Measurements from ENCODE around the gene CELF3. TPM values are rescaled to one million over a fixed set of nuclear protein-coding genes. Genes with fewer than 3 reads are reported as not detected.
A peak's percentile ranks its signal among the peaks of the same experiment; 100 is the strongest.
"Not testable (repeated sequence)": the region's sequence is repeated elsewhere in the genome, so short reads cannot be mapped to it uniquely, and the experiment has no call there.

The CELF3 gene
- total RNA-seq, 1 experiment from 2014 or later = not detected

DNA sequence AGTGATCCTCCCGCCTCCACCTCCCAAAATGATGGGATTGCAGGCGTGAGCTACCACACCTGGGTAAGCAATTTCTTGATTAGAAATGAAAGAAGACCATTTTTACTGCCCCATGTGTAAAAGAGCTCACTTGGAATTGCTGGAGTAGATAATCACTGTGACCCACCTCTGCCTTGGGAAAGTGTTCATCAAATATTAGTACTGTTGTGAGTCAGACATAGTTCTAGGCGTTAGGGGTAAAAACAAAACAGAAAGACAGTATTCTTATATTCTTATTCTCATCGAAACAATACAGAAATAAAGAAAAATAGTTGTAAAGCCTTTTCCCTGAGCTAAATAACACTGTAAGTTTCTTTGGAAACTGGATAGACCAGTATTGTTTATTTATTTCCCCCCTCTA is 36.2 kb downstream of the CELF3 start:
- intact Hi-C loops (cut with micrococcal nuclease; ENCODE audit: unreplicated experiment) = no loop called here
- no peak for ATAC-seq

DNA sequence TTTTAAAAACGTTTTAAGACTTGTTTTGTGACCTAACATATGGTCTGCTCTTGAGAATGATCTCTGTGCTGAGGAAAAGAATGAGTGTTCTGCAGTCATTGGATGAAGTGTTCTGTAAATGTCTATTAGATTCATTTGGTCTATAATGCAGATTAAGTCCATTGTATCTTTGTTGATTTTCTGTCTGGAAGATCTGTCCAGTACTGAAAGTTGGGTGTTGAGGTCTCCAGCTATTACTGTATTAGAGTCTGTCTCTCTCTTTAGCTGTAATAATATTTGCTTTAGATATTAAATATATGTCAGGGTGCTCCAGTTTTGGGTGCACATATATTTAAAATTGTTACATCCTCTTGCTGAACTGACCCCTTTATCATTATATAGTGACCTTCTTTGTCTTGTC is 43.2 kb downstream of the CELF3 start:
- no peak overlapping the region for H3K27ac ChIP-seq (ENCODE audit: low read length)
- no TSS peak for BruUV-seq (replicated peaks)
- in situ Hi-C loops (cut with HindIII; ENCODE audit: low pct_unique_long_range_greater_than_20kb, low sequenced_read_pairs) (no loop called here), intact Hi-C loops (cut with micrococcal nuclease; ENCODE audit: unreplicated experiment) (no loop called here)
- H3K27me3 ChIP-seq (ENCODE audit: control insufficient read depth, insufficient read depth, low read length) = no peaks in the 10 kb centered on the region
- H3K4me1 ChIP-seq (ENCODE audit: control insufficient read depth, insufficient read depth, low read length) = no peaks in the 10 kb centered on the region
- H3K9me3 ChIP-seq (ENCODE audit: control insufficient read depth, insufficient read depth, low read depth, low read length) = no peaks in the 10 kb centered on the region
- DNase-seq (ENCODE audit: low read depth, low spot score) (no peak), ATAC-seq (no peak)
- ChIA-PET CTCF (no interaction called here), POLR2A (no interaction called here)
- peaks cover 9% of the 10 kb centered on the region for H3K36me3 ChIP-seq (ENCODE audit: control insufficient read depth, insufficient read depth, low read length)
- TF ChIP-seq POLR2AphosphoS5 (IDR thresholded peaks at IDR 0.05; ENCODE audit: low read depth, low read length) (no peak), SIN3A (IDR thresholded peaks at IDR 0.05; ENCODE audit: borderline replicate concordance, insufficient read depth, low read depth, low read length) (no peak)
- TF ChIP-seq, protein P1, sequence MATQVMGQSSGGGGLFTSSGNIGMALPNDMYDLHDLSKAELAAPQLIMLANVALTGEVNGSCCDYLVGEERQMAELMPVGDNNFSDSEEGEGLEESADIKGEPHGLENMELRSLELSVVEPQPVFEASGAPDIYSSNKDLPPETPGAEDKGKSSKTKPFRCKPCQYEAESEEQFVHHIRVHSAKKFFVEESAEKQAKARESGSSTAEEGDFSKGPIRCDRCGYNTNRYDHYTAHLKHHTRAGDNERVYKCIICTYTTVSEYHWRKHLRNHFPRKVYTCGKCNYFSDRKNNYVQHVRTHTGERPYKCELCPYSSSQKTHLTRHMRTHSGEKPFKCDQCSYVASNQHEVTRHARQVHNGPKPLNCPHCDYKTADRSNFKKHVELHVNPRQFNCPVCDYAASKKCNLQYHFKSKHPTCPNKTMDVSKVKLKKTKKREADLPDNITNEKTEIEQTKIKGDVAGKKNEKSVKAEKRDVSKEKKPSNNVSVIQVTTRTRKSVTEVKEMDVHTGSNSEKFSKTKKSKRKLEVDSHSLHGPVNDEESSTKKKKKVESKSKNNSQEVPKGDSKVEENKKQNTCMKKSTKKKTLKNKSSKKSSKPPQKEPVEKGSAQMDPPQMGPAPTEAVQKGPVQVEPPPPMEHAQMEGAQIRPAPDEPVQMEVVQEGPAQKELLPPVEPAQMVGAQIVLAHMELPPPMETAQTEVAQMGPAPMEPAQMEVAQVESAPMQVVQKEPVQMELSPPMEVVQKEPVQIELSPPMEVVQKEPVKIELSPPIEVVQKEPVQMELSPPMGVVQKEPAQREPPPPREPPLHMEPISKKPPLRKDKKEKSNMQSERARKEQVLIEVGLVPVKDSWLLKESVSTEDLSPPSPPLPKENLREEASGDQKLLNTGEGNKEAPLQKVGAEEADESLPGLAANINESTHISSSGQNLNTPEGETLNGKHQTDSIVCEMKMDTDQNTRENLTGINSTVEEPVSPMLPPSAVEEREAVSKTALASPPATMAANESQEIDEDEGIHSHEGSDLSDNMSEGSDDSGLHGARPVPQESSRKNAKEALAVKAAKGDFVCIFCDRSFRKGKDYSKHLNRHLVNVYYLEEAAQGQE (IDR thresholded peaks at IDR 0.05; ENCODE audit: insufficient read depth in 1 of 2, low read depth in 2 of 2, low read length in 1 of 2) = peak in 1 of 2 experiments; percentile 56; a peak in 1 of 4 replicates
- H3K4me3 ChIP-seq (ENCODE audit: low read depth in 2 of 2, low read length in 2 of 2) = no peak overlapping the region

More for the DNA sequence above, 36.2 kb downstream of the CELF3 start:
- H3K4me1 ChIP-seq (ENCODE audit: control insufficient read depth, insufficient read depth, low read length) = peaks cover 3% of the 10 kb centered on the region; the same call in 1 of the 2 replicates
- DNase-seq (ENCODE audit: low read depth, low spot score) = no peak
- ChIA-PET POLR2A (interaction anchor here (0.6 to 0.7 kb wide), 2 partner anchors 60 to 150 kb away, joined by 3 to 10 read pairs; no protein-coding TSS in a partner anchor), CTCF (no interaction called here)
- TF ChIP-seq SIN3A (IDR thresholded peaks at IDR 0.05; ENCODE audit: borderline replicate concordance, insufficient read depth, low read depth, low read length) (no peak), POLR2AphosphoS5 (IDR thresholded peaks at IDR 0.05; ENCODE audit: low read depth, low read length) (no peak), TCF7L2 (IDR thresholded peaks at IDR 0.05; ENCODE audit: low read depth, low read length) (no peak)
- TF ChIP-seq, protein P2, sequence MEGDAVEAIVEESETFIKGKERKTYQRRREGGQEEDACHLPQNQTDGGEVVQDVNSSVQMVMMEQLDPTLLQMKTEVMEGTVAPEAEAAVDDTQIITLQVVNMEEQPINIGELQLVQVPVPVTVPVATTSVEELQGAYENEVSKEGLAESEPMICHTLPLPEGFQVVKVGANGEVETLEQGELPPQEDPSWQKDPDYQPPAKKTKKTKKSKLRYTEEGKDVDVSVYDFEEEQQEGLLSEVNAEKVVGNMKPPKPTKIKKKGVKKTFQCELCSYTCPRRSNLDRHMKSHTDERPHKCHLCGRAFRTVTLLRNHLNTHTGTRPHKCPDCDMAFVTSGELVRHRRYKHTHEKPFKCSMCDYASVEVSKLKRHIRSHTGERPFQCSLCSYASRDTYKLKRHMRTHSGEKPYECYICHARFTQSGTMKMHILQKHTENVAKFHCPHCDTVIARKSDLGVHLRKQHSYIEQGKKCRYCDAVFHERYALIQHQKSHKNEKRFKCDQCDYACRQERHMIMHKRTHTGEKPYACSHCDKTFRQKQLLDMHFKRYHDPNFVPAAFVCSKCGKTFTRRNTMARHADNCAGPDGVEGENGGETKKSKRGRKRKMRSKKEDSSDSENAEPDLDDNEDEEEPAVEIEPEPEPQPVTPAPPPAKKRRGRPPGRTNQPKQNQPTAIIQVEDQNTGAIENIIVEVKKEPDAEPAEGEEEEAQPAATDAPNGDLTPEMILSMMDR (IDR thresholded peaks at IDR 0.05) = no peak
- TF ChIP-seq, protein P1 (IDR thresholded peaks at IDR 0.05; ENCODE audit: insufficient read depth in 1 of 2, low read depth in 2 of 2, low read length in 1 of 2) = no peak
- no peaks in the 10 kb centered on the region for H3K36me3 ChIP-seq (ENCODE audit: control insufficient read depth, insufficient read depth, low read length)
- H3K9me3 ChIP-seq (ENCODE audit: control insufficient read depth, insufficient read depth, low read depth, low read length) = no peaks in the 10 kb centered on the region
- no peak overlapping the region for H3K27ac ChIP-seq (ENCODE audit: low read length)
- no peak overlapping the region for H3K4me3 ChIP-seq (ENCODE audit: low read depth in 2 of 2, low read length in 2 of 2)
- no TSS peak for BruUV-seq (replicated peaks)
- H3K27me3 ChIP-seq (ENCODE audit: control insufficient read depth, insufficient read depth, low read length) = no peaks in the 10 kb centered on the region
- in situ Hi-C loops (cut with HindIII; ENCODE audit: low pct_unique_long_range_greater_than_20kb, low sequenced_read_pairs) = no loop called here

DNA sequence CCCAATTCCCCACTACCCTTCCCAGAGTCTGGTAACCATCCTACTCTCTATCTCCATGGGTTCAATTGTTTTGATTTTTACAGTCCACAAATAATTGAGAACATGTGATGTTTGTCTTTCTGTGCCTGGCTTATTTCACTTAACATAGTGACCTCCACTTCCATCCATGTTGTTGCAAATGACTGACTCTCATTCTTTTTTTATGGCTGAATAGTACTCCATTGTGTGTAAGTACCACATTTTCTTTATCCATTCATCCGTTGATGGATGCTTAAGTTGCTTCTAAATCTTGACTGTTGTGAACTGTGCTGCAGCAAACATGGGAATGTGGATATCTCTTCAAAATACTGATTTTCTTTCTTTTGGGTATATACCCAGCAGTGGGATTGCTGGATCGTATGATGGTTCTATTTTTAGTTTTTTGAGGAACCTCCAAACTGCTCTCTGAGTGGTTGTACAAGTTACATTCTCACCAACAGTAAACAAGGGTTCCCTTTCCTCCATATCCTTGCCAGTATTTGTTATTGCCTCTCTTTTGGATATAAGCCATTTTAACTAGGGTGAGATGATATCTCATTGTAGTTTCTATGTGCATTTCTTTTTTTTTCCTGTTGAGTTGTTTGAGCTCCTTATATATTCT is 46.4 kb downstream of the CELF3 start:
- H3K36me3 ChIP-seq (ENCODE audit: control insufficient read depth, insufficient read depth, low read length); POLR2A ChIA-PET; CTCF ChIA-PET; DNase-seq (ENCODE audit: low read depth, low spot score); in situ Hi-C loops (cut with HindIII; ENCODE audit: low pct_unique_long_range_greater_than_20kb, low sequenced_read_pairs); H3K4me3 ChIP-seq (ENCODE audit: low read depth in 2 of 2, low read length in 2 of 2); H3K27me3 ChIP-seq (ENCODE audit: control insufficient read depth, insufficient read depth, low read length); ATAC-seq; H3K27ac ChIP-seq (ENCODE audit: low read length); BruUV-seq (replicated peaks); H3K9me3 ChIP-seq (ENCODE audit: control insufficient read depth, insufficient read depth, low read depth, low read length); H3K4me1 ChIP-seq (ENCODE audit: control insufficient read depth, insufficient read depth, low read length): not testable (repeated sequence)
- intact Hi-C loops (cut with micrococcal nuclease; ENCODE audit: unreplicated experiment) = loop anchor here (2.0 kb wide), 1 partner anchor 75 kb away; no protein-coding TSS in a partner anchor

All from Panc1 (cell line).